Osteocyte (in vitro differentiated cells): ENCODE results near the gene KRT39. TPM values are rescaled to one million over a fixed set of nuclear protein-coding genes. Genes with fewer than 3 reads are reported as not detected.

ENCODE experiments used
- DNase-seq: peaks from one replicate; pipeline ENCODE4 v3.0.0; 2021; ENCODE audit warnings: mixed read lengths; ENCODE audit not compliant: unreplicated experiment; ENCODE audit errors: extremely low spot score
- H3K27ac Mint-ChIP-seq: one replicate; pipeline ENCODE4 v1.8.0; 2021; ENCODE audit warnings: mild to moderate bottlenecking, mixed read lengths; ENCODE audit not compliant: unreplicated experiment
- H3K27me3 Mint-ChIP-seq: one replicate; pipeline ENCODE4 v1.8.0; 2021; ENCODE audit warnings: mixed read lengths; ENCODE audit not compliant: unreplicated experiment
- H3K36me3 Mint-ChIP-seq: one replicate; pipeline ENCODE4 v1.8.0; 2021; ENCODE audit warnings: mixed read lengths; ENCODE audit not compliant: unreplicated experiment
- H3K4me1 Mint-ChIP-seq: one replicate; pipeline ENCODE4 v1.8.0; 2021; ENCODE audit warnings: mixed read lengths; ENCODE audit not compliant: unreplicated experiment
- H3K4me3 Mint-ChIP-seq: one replicate; pipeline ENCODE4 v1.8.0; 2021; ENCODE audit warnings: mild to moderate bottlenecking, moderate library complexity, mixed read lengths; ENCODE audit not compliant: unreplicated experiment
- H3K9me3 Mint-ChIP-seq: one replicate; pipeline ENCODE4 v1.8.0; 2021; ENCODE audit warnings: mixed read lengths; ENCODE audit not compliant: unreplicated experiment
- long read RNA-seq: library from polyadenylated mRNA; unstranded; transcript quantifications from one replicate; pipeline ENCODE4 v2.0.0, GENCODE V29; 2021
- total RNA-seq: library from RNA; stranded (reverse); gene quantifications from 2 replicates; pipeline ENCODE4 v1.2.1, GENCODE V29; 2021
- TF ChIP-seq, protein P1 (sequence below): fragments of 200-600 bp; sonication (generic); IDR thresholded peaks from 2 replicates; pipeline ENCODE4 v1.5.0; 2021; ENCODE audit warnings: antibody characterized with exemption, mild to moderate bottlenecking, moderate library complexity

Gene KRT39
- total RNA-seq, result not detected in 2 replicates
- long read RNA-seq, result 0 reads

GRCh38 chr17:40966848-40967247, at the start of gene KRT39:
TSS of gene KRT39 (minus strand) at chr17:40966948. CDS start at chr17:40966856, 92 bp downstream.
- H3K27me3 Mint-ChIP-seq, result no peaks in the 10 kb centered on the region
- DNase-seq, result no peak
- no peaks in the 10 kb centered on the region for H3K36me3 Mint-ChIP-seq
- H3K4me1 Mint-ChIP-seq, result no peaks in the 10 kb centered on the region
- TF ChIP-seq, protein P1, sequence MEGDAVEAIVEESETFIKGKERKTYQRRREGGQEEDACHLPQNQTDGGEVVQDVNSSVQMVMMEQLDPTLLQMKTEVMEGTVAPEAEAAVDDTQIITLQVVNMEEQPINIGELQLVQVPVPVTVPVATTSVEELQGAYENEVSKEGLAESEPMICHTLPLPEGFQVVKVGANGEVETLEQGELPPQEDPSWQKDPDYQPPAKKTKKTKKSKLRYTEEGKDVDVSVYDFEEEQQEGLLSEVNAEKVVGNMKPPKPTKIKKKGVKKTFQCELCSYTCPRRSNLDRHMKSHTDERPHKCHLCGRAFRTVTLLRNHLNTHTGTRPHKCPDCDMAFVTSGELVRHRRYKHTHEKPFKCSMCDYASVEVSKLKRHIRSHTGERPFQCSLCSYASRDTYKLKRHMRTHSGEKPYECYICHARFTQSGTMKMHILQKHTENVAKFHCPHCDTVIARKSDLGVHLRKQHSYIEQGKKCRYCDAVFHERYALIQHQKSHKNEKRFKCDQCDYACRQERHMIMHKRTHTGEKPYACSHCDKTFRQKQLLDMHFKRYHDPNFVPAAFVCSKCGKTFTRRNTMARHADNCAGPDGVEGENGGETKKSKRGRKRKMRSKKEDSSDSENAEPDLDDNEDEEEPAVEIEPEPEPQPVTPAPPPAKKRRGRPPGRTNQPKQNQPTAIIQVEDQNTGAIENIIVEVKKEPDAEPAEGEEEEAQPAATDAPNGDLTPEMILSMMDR, result no peak
- H3K27ac Mint-ChIP-seq, result no peak within 1 kb of the TSS
- no peak within 1 kb of the TSS for H3K4me3 Mint-ChIP-seq
- H3K9me3 Mint-ChIP-seq, result no peaks in the 10 kb centered on the region

DNA sequence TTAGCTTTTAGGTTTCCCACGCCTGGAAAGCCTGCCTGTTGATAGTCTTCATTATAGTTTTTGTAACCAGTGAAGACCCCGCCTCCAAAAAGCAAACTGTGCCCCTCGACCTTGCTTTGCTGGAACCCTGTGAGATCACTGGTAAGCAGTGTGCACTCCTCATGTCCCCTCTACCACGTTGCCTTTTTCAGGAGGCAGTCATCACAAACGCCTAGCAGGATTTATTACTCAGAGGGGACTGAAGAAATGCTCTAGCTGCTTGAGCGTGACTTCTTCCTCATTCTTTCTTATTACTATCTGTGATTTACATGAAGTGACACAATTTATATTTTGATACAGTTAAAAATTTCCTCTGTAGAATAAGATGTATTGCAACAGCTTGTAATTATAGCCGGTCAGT, 48.7 kb upstream of the KRT39 start:
- Mint-ChIP-seq H3K4me1 (peaks cover 7% of the 10 kb centered on the region), H3K4me3 (no peak overlapping the region), H3K36me3 (peaks cover 2% of the 10 kb centered on the region), H3K9me3 (no peaks in the 10 kb centered on the region), H3K27ac (no peak overlapping the region), H3K27me3 (no peaks in the 10 kb centered on the region)
- TF ChIP-seq, protein P1, result no peak
- no peak for DNase-seq

GRCh38 chr17:41013606-41014005, 46.9 kb upstream of the KRT39 start:
- TF ChIP-seq, protein P1, result no peak
- peaks cover 4% of the 10 kb centered on the region for H3K4me1 Mint-ChIP-seq
- DNase-seq, result no peak
- H3K27ac Mint-ChIP-seq, result no peak overlapping the region
- no peaks in the 10 kb centered on the region for H3K27me3 Mint-ChIP-seq
- no peaks in the 10 kb centered on the region for H3K9me3 Mint-ChIP-seq
- peaks cover 2% of the 10 kb centered on the region for H3K36me3 Mint-ChIP-seq
- no peak overlapping the region for H3K4me3 Mint-ChIP-seq

DNA sequence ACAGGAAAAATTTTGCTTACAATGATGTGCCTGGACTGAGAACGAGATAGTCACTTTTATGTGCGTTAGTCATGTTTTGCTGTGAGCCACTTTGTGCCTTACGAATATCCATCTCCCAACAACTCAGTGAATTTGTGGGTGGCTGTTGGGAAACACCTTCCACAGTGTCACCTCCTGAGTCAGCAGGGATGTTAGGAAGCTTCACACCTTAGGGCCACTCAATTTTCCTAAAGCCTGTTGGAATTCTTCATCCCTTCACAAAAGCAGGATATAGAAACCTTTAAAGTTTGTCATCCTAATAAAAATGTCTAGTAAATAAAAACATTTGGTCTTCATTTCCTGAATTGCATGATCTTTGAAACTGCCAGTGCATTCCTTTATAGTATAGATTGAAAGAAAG, 46.4 kb upstream of the KRT39 start:
- no peak for DNase-seq
- Mint-ChIP-seq H3K4me3 (no peak overlapping the region), H3K27me3 (no peaks in the 10 kb centered on the region), H3K36me3 (peaks cover 2% of the 10 kb centered on the region), H3K9me3 (no peaks in the 10 kb centered on the region), H3K4me1 (peaks cover 4% of the 10 kb centered on the region), H3K27ac (no peak overlapping the region)
- TF ChIP-seq, protein P1, result no peak

- Mint-ChIP-seq H3K27me3 (no peaks in the 10 kb centered on the region), H3K4me1 (peaks cover 4% of the 10 kb centered on the region), H3K4me3 (no peak overlapping the region), H3K36me3 (peaks cover 2% of the 10 kb centered on the region), H3K9me3 (no peaks in the 10 kb centered on the region), H3K27ac (no peak overlapping the region)
- DNase-seq, result no peak
- TF ChIP-seq, protein P1, result no peak
These were observed 45.8 kb upstream of the KRT39 start for GRCh38 chr17:41012326-41013120.
